ENCODE data around the gene CXXC4.

Gene CXXC4

GRCh38 chr4:104494822-104495559 is at the start of gene CXXC4:
Gene CXXC4 (minus strand): TSS chr4:104494894. CDS start chr4:104491802, 3,092 bp downstream.
- no peak for DNase-seq (ENCODE audit: low read depth in 4 of 4, low spot score in 1 of 4)

GRCh38 chr4:104533156-104533555 is 38.5 kb upstream of the CXXC4 start:
- DNase-seq (ENCODE audit: low read depth in 4 of 4, low spot score in 1 of 4) = no peak

GRCh38 chr4:104532677-104533076 is 38.0 kb upstream of the CXXC4 start:
- no peak for DNase-seq (ENCODE audit: low read depth in 4 of 4, low spot score in 1 of 4)

- DNase-seq (ENCODE audit: low read depth in 4 of 4, low spot score in 1 of 4) = no peak
Measured at GRCh38 chr4:104531390-104531789, 36.7 kb upstream of the CXXC4 start.

- DNase-seq (ENCODE audit: low read depth in 4 of 4, low spot score in 1 of 4) = no peak
Measured at GRCh38 chr4:104530426-104530825, 35.7 kb upstream of the CXXC4 start.

GRCh38 chr4:104524591-104524990 is 29.9 kb upstream of the CXXC4 start:
- no peak for DNase-seq (ENCODE audit: low read depth in 4 of 4, low spot score in 1 of 4)

GRCh38 chr4:104524026-104524425 is 29.3 kb upstream of the CXXC4 start:
- DNase-seq (ENCODE audit: low read depth in 4 of 4, low spot score in 1 of 4) = no peak

GRCh38 chr4:104519588-104519987 is 24.9 kb upstream of the CXXC4 start:
- DNase-seq (ENCODE audit: low read depth in 4 of 4, low spot score in 1 of 4) = no peak

- no peak for DNase-seq (ENCODE audit: low read depth in 4 of 4, low spot score in 1 of 4)
Measured at GRCh38 chr4:104516884-104517283, 22.2 kb upstream of the CXXC4 start.

GRCh38 chr4:104508224-104508623 is 13.5 kb upstream of the CXXC4 start:
- no peak for DNase-seq (ENCODE audit: low read depth in 4 of 4, low spot score in 1 of 4)

- DNase-seq (ENCODE audit: low read depth in 4 of 4, low spot score in 1 of 4) = no peak
Measured at GRCh38 chr4:104507112-104507511, 12.4 kb upstream of the CXXC4 start.

- DNase-seq (ENCODE audit: low read depth in 4 of 4, low spot score in 1 of 4) = no peak
Measured at GRCh38 chr4:104504536-104504935, 9.8 kb upstream of the CXXC4 start.

GRCh38 chr4:104502471-104502870 is 7.8 kb upstream of the CXXC4 start:
- DNase-seq (ENCODE audit: low read depth in 4 of 4, low spot score in 1 of 4) = no peak

- no peak for DNase-seq (ENCODE audit: low read depth in 4 of 4, low spot score in 1 of 4)
Measured at GRCh38 chr4:104501290-104501689, 6.6 kb upstream of the CXXC4 start.

GRCh38 chr4:104500442-104500841 is 5.7 kb upstream of the CXXC4 start:
- no peak for DNase-seq (ENCODE audit: low read depth in 4 of 4, low spot score in 1 of 4)

- no peak for DNase-seq (ENCODE audit: low read depth in 4 of 4, low spot score in 1 of 4)
Measured at GRCh38 chr4:104494185-104494584, 509 bp downstream of the CXXC4 start.

- DNase-seq (ENCODE audit: low read depth in 4 of 4, low spot score in 1 of 4) = no peak
Measured at GRCh38 chr4:104493081-104493831, 1.4 kb downstream of the CXXC4 start.

- DNase-seq (ENCODE audit: low read depth in 4 of 4, low spot score in 1 of 4) = no peak
Measured at GRCh38 chr4:104492183-104492771, 2.4 kb downstream of the CXXC4 start.

- no peak for DNase-seq (ENCODE audit: low read depth in 4 of 4, low spot score in 1 of 4)
Measured at GRCh38 chr4:104491481-104492182, 3.1 kb downstream of the CXXC4 start.

GRCh38 chr4:104490770-104491480 is 3.8 kb downstream of the CXXC4 start:
- DNase-seq (ENCODE audit: low read depth in 4 of 4, low spot score in 1 of 4) = no peak

Data from stimulated activated CD4-positive, alpha-beta T cell treated with anti-CD3 and anti-CD28 coated beads, Interleukin-1b, Interleukin-23, amount 100 ng/mL, for 24 hours (primary cell).